GM12878 (cell line): ENCODE data around the gene CENPX.

Experiments
- CHD2 ChIP-seq: IDR thresholded peaks from 2 replicates; pipeline ENCODE4 v1.6.1; 2011; ENCODE audit warnings: low read depth, low read length, improper control_type of control experiment, borderline replicate concordance
- CREB1 ChIP-seq: IDR thresholded peaks from 2 replicates; pipeline ENCODE4 v1.6.1; 2012; ENCODE audit warnings: low read depth, mild to moderate bottlenecking, inconsistent platforms
- ETV6 ChIP-seq, 2 experiments: fragments of 450-650 bp in 1 of 2; IDR thresholded peaks in 1 of 2; conservative IDR thresholded peaks in 1 of 2; 2 replicates each; pipeline ENCODE4 v1.6.1; 2014; ENCODE audit warnings: antibody characterized with exemption in 1 of 2, borderline replicate concordance in 1 of 2, low read depth in 1 of 2, mild to moderate bottlenecking in 1 of 2, moderate library complexity in 1 of 2
- EZH2 ChIP-seq: IDR thresholded peaks from 2 replicates; pipeline ENCODE4 v1.6.1; 2012; ENCODE audit warnings: low read depth, mild to moderate bottlenecking, control low read depth, inconsistent platforms, low read length, borderline replicate concordance; ENCODE audit not compliant: control insufficient read depth
- HDAC6 ChIP-seq: fragments of 200-600 bp; sonication (generic); IDR thresholded peaks from one replicate; pipeline ENCODE4 v1.8.0; 2017; ENCODE audit warnings: antibody characterized with exemption; ENCODE audit not compliant: unreplicated experiment
- IRF3 ChIP-seq: fragments of 450-650 bp; IDR thresholded peaks from 2 replicates; pipeline ENCODE4 v1.6.1; 2014; ENCODE audit warnings: mild to moderate bottlenecking
- KDM1A ChIP-seq: fragments of 200-600 bp; sonication (generic); IDR thresholded peaks from 2 replicates; pipeline ENCODE4 v1.6.1; 2016; ENCODE audit warnings: borderline replicate concordance
- POLR2A ChIP-seq: IDR thresholded peaks from 2 replicates; pipeline ENCODE4 v1.6.1; 2011; ENCODE audit warnings: low read depth, mild to moderate bottlenecking, low read length
- RAD21 ChIP-seq: IDR thresholded peaks from 2 replicates; pipeline ENCODE4 v1.6.1; 2011; ENCODE audit warnings: mild to moderate bottlenecking, low read depth, low read length, moderate library complexity; ENCODE audit not compliant: insufficient read depth
- SMC3 ChIP-seq: IDR thresholded peaks from 2 replicates; pipeline ENCODE4 v1.6.1; 2011; ENCODE audit warnings: low read length, improper control_type of control experiment, borderline replicate concordance
- TF ChIP-seq, protein P1 (sequence below), 3 experiments: IDR thresholded peaks in 2 of 3; conservative IDR thresholded peaks in 1 of 3; 2 replicates each; pipeline ENCODE4 v1.5.1; 2011; ENCODE audit warnings: low read depth in 3 of 3, low read length in 3 of 3, mild to moderate bottlenecking in 3 of 3, control low read depth in 2 of 3, moderate library complexity in 2 of 3, inconsistent platforms in 1 of 3, mixed read lengths in 1 of 3; ENCODE audit not compliant: control insufficient read depth in 2 of 3, insufficient read depth in 1 of 3; ENCODE audit errors: extremely low read depth in 1 of 3
- TF ChIP-seq, protein P2 (sequence below): IDR thresholded peaks from 2 replicates; pipeline ENCODE4 v1.6.1; 2011; ENCODE audit warnings: low read depth, mild to moderate bottlenecking, low read length, moderate library complexity, borderline replicate concordance; ENCODE audit errors: extremely low read depth

GRCh38 chr17:81996757-81997441, 25.8 kb downstream of the CENPX start:
- TF ChIP-seq, protein P1, sequence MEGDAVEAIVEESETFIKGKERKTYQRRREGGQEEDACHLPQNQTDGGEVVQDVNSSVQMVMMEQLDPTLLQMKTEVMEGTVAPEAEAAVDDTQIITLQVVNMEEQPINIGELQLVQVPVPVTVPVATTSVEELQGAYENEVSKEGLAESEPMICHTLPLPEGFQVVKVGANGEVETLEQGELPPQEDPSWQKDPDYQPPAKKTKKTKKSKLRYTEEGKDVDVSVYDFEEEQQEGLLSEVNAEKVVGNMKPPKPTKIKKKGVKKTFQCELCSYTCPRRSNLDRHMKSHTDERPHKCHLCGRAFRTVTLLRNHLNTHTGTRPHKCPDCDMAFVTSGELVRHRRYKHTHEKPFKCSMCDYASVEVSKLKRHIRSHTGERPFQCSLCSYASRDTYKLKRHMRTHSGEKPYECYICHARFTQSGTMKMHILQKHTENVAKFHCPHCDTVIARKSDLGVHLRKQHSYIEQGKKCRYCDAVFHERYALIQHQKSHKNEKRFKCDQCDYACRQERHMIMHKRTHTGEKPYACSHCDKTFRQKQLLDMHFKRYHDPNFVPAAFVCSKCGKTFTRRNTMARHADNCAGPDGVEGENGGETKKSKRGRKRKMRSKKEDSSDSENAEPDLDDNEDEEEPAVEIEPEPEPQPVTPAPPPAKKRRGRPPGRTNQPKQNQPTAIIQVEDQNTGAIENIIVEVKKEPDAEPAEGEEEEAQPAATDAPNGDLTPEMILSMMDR (IDR thresholded peaks at IDR 0.05 in 2 of 3, conservative IDR thresholded peaks at IDR 0.05 in 1 of 3; ENCODE audit: control insufficient read depth in 2 of 3, extremely low read depth in 1 of 3, insufficient read depth in 1 of 3, low read depth in 3 of 3, low read length in 3 of 3), result no peak
- TF ChIP-seq, protein P2, sequence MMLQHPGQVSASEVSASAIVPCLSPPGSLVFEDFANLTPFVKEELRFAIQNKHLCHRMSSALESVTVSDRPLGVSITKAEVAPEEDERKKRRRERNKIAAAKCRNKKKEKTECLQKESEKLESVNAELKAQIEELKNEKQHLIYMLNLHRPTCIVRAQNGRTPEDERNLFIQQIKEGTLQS, result no peak
- TF ChIP-seq RAD21 (no peak), EZH2 (no peak), SMC3 (no peak), HDAC6 (no peak), IRF3 (no peak), ETV6 (conservative IDR thresholded peaks at IDR 0.05 in 1 of 2, IDR thresholded peaks at IDR 0.05 in 1 of 2; ENCODE audit: borderline replicate concordance in 1 of 2, low read depth in 1 of 2) (no peak), CHD2 (no peak), POLR2A (0 out of 2 replicates have a peak, but pooled peaks have one; percentile 20), KDM1A (no peak), CREB1 (no peak)
